Calu3 (cell line): ENCODE results near the gene MAP4K3. TPM values are rescaled to one million over a fixed set of nuclear protein-coding genes. Genes with fewer than 3 reads are reported as not detected.

Experiments used
- BruUV-seq: library from RNA; stranded (reverse); fragments of 400-500 nt; replicated peaks from 2 replicates; lab custom pipeline; 2021; lab: Mats Ljungman, UMichigan
- CTCF ChIA-PET: fragments of 300-600 bp; sonication (Branson Sonifier 250); formaldehyde crosslinking; loops from one replicate; lab custom pipeline; 2022; ENCODE audit warnings: antibody characterized with exemption; lab: Charles Lee
- DNase-seq: peaks from one replicate; pipeline ENCODE4 v3.0.0; 2022
- H3K27ac Mint-ChIP-seq: one replicate; pipeline ENCODE4 v1.8.0; 2022; ENCODE audit warnings: mixed read lengths; ENCODE audit not compliant: unreplicated experiment
- H3K27me3 Mint-ChIP-seq: one replicate; pipeline ENCODE4 v1.8.0; 2022; ENCODE audit warnings: mixed read lengths; ENCODE audit not compliant: unreplicated experiment
- H3K36me3 Mint-ChIP-seq: one replicate; pipeline ENCODE4 v1.8.0; 2022; ENCODE audit warnings: mild to moderate bottlenecking, moderate library complexity, mixed read lengths; ENCODE audit not compliant: insufficient read depth, unreplicated experiment
- H3K4me1 Mint-ChIP-seq: one replicate; pipeline ENCODE4 v1.8.0; 2022; ENCODE audit warnings: mild to moderate bottlenecking, low read depth, mixed read lengths; ENCODE audit not compliant: unreplicated experiment
- H3K4me3 Mint-ChIP-seq: one replicate; pipeline ENCODE4 v1.8.0; 2022; ENCODE audit warnings: mild to moderate bottlenecking, low read depth, moderate library complexity, mixed read lengths; ENCODE audit not compliant: unreplicated experiment
- H3K9me3 Mint-ChIP-seq: one replicate; pipeline ENCODE4 v1.8.0; 2022; ENCODE audit warnings: low read depth, mixed read lengths; ENCODE audit not compliant: unreplicated experiment
- intact Hi-C: fragments of 100-400 bp; cut with micrococcal nuclease; formaldehyde crosslinking; loops from one replicate; pipeline ENCODE4 v1.10.0; 2022; ENCODE audit not compliant: unreplicated experiment
- total RNA-seq: library from RNA; stranded (reverse); gene quantifications from 2 replicates; pipeline ENCODE4 v1.2.3, GENCODE V29; 2022
- TF ChIP-seq, protein P1 (sequence below): fragments of 200-600 bp; IDR thresholded peaks from one replicate; pipeline ENCODE4 v1.8.0; 2022; ENCODE audit warnings: antibody characterized with exemption; ENCODE audit not compliant: unreplicated experiment

Gene MAP4K3
- total RNA-seq, 1 experiment from 2014 or later = 30.7 TPM

DNA sequence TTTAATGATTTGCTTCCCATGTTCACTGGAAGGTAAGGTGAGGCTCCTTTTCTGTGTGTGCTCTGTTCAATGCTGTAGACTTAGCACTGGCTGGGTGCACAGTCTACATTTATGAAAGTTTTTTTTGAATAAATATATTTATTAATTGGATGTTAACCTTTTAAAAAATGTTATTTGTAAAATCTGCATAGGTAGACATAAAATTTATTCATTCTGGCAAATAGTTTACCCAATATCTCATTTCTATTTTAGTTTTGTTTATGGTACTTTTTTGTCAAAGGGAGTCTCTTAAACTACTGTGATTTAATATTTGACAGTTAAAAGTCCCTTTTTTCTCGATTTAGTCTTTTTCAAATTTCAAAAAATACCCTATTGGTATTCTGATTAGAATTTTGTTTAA is 213.2 kb downstream of the MAP4K3 start:
- H3K4me3 Mint-ChIP-seq = no peak overlapping the region
- H3K36me3 Mint-ChIP-seq = no peaks in the 10 kb centered on the region
- intact Hi-C loops = no loop called here
- CTCF ChIA-PET = no interaction called here
- no peaks in the 10 kb centered on the region for H3K4me1 Mint-ChIP-seq
- BruUV-seq = no TSS peak
- no peaks in the 10 kb centered on the region for H3K27me3 Mint-ChIP-seq
- DNase-seq = no peak
- TF ChIP-seq, protein P1, sequence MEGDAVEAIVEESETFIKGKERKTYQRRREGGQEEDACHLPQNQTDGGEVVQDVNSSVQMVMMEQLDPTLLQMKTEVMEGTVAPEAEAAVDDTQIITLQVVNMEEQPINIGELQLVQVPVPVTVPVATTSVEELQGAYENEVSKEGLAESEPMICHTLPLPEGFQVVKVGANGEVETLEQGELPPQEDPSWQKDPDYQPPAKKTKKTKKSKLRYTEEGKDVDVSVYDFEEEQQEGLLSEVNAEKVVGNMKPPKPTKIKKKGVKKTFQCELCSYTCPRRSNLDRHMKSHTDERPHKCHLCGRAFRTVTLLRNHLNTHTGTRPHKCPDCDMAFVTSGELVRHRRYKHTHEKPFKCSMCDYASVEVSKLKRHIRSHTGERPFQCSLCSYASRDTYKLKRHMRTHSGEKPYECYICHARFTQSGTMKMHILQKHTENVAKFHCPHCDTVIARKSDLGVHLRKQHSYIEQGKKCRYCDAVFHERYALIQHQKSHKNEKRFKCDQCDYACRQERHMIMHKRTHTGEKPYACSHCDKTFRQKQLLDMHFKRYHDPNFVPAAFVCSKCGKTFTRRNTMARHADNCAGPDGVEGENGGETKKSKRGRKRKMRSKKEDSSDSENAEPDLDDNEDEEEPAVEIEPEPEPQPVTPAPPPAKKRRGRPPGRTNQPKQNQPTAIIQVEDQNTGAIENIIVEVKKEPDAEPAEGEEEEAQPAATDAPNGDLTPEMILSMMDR = no peak
- H3K9me3 Mint-ChIP-seq = no peaks in the 10 kb centered on the region
- no peak overlapping the region for H3K27ac Mint-ChIP-seq

DNA sequence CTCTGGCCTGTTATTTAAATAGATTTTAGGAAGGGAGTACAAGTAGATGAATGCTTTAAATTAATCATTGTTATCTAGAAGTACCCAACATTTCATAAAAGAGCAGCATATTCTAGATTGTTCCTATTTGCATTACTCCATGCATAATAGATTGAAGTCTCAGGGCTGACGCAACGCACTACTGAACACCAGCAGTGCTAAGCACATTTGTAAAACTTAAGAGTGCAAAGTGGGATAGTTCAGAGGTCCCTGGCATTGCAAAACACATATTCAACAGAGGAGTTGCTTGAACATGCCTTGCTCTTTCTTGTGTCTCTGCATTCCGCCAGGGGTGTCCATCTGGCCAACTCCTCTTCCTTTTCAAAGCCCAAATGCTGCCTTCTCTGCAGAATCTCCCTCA is 215.6 kb downstream of the MAP4K3 start:
- TF ChIP-seq, protein P1 = no peak
- H3K36me3 Mint-ChIP-seq = no peaks in the 10 kb centered on the region
- H3K9me3 Mint-ChIP-seq = no peaks in the 10 kb centered on the region
- H3K4me3 Mint-ChIP-seq = no peak overlapping the region
- H3K27ac Mint-ChIP-seq = no peak overlapping the region
- no TSS peak for BruUV-seq
- no peak for DNase-seq
- no peaks in the 10 kb centered on the region for H3K4me1 Mint-ChIP-seq
- CTCF ChIA-PET = interaction anchor here (0.6 to 2.0 kb wide), 2 partner anchors 11 to 1210 kb away, joined by 3 to 4 read pairs; no protein-coding TSS in a partner anchor
- intact Hi-C loops = no loop called here
- no peaks in the 10 kb centered on the region for H3K27me3 Mint-ChIP-seq

DNA sequence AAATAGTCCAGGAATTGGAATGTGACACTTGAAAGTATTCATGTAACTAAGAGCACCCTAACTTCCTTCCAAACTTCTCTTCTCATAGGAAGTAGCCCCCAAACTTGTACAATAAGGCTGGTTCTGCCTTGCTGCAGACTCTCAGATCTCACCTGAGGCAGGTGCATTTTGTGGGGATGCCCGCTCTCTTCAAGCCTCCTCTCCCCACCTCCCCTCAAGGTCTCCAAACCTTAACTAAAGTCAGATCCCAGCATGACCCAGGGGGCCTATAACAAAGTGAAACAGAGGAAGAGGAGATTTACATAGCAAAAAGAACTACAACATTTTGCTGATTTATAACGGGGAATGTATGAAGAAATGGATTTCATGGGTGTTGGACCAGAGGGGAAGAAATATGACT is 216.9 kb downstream of the MAP4K3 start:
- CTCF ChIA-PET = no interaction called here
- Mint-ChIP-seq H3K36me3 (no peaks in the 10 kb centered on the region), H3K27me3 (no peaks in the 10 kb centered on the region), H3K4me3 (no peak overlapping the region), H3K9me3 (no peaks in the 10 kb centered on the region), H3K4me1 (no peaks in the 10 kb centered on the region), H3K27ac (no peak overlapping the region)
- no TSS peak for BruUV-seq
- DNase-seq = no peak
- intact Hi-C loops = no loop called here
- TF ChIP-seq, protein P1 = no peak

DNA sequence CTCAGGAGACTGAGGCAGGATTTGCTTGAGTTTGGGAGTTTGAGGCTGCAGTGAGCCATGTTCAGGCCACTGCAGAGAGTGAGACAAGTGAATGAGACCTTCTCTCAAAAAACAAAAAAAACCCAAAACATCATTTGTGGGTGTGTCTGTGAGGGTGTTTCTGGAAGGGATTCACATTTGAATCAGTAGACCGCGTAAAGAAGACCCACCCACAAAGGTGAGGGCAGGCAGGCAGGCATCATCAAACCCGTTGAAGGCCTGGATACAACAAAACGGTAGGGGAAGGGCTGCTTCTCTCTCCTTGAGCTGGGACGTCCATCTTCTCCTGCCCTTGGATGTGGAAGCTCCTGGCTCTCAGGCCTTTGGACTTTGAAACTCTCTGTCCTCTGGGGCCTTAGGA is 218.7 kb downstream of the MAP4K3 start:
- Mint-ChIP-seq H3K4me1 (no peaks in the 10 kb centered on the region), H3K27me3 (no peaks in the 10 kb centered on the region), H3K36me3 (no peaks in the 10 kb centered on the region), H3K27ac (no peak overlapping the region), H3K9me3 (no peaks in the 10 kb centered on the region), H3K4me3 (no peak overlapping the region)
- TF ChIP-seq, protein P1 = no peak
- BruUV-seq = no TSS peak
- CTCF ChIA-PET = no interaction called here
- DNase-seq = no peak
- intact Hi-C loops = no loop called here

DNA sequence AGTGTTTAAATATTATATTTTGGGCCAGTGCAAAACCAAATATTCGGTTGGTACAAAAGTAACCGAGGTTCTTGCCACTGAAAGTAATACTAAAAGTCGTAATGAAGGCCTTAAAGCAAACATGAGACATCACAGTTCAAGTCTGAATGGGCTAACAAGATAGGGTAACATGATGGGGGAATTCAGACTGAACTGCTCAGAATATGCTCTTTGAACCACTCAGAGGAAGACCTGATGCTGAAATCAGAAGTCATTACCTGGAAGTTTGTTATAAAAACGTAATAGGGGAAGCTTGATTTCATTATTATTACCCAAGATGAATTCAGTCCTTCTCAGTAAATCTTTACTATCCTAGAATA is 219.9 kb downstream of the MAP4K3 start:
- no peak for DNase-seq
- no TSS peak for BruUV-seq
- TF ChIP-seq, protein P1 = no peak
- Mint-ChIP-seq H3K9me3 (no peaks in the 10 kb centered on the region), H3K4me1 (no peaks in the 10 kb centered on the region), H3K27ac (no peak overlapping the region), H3K27me3 (no peaks in the 10 kb centered on the region), H3K4me3 (no peak overlapping the region), H3K36me3 (no peaks in the 10 kb centered on the region)
- intact Hi-C loops = no loop called here
- CTCF ChIA-PET = no interaction called here
